Measurements from ENCODE around the gene SLC19A1. TPM values are rescaled to one million over a fixed set of nuclear protein-coding genes. Genes with fewer than 3 reads are reported as not detected.

The SLC19A1 gene
- total RNA-seq, 1 experiment from 2014 or later: 17.9 TPM

DNA sequence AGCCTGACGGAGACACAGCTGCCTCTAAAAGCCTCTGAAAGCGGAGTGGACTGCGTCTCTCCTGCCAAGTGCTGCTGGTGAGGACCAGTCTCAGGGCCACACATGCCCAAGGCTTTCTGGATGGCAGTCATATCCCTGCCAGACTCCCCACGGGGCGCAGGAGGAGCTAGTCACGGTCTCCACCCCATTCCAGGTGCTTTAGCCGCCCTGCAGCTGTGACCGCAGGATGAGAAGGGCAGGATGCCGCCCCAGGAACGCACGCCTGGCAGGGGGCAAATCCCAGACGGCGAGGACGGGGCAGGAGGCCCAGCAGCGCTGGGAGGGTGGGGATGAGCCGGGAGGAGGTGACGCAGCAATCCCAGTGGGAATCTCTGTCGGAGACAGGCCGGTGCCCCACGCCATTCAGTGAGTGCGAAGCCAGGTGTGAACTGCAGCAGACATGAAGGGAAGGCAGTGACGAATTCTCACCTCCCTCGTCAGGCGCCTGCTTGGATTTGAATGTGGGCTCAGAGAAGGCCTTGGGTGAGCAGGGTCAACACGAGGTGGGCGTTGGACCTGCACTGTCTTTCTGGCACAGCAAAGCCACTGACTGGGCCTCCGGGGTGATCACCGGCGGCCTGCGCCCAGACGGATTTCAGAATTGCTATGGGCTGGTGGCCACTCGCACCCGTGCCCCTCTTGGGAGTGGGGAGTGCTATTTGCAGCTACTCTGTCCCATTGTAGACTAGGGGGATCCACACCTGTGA, 38.5 kb upstream of the SLC19A1 start:
- Histone ChIP-seq H3K4me3 (ENCODE audit: insufficient read depth, low read depth, low read length) (no peak overlapping the region), H3K36me3 (replicated peaks; ENCODE audit: control insufficient read depth, insufficient read depth, low read length) (no peaks in the 10 kb centered on the region), H3K27me3 (ENCODE audit: control insufficient read depth, insufficient read depth, low read length) (no peaks in the 10 kb centered on the region)
- peak; percentile 79 for DNase-seq

DNA sequence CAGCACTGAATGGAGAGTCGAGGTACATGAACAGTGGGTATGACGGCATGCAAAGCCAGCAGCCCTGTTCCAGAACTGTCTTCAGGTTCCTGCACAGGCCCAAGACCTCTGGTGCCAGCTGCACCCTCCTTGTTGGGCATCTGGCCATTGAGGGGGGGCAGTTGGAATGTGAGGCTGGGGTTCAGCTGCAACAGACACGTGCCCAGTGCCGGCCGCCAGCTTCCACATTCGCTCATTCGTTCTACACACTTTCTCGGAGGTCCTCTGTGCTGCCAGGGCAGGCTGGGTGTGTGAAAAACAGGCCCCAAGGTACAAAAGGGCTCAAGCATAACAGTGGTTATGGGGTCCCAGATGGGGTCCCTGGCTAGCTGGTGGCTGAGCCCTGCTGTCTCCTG, 37.9 kb upstream of the SLC19A1 start:
- H3K36me3 ChIP-seq (replicated peaks; ENCODE audit: control insufficient read depth, insufficient read depth, low read length): no peaks in the 10 kb centered on the region
- H3K4me3 ChIP-seq (ENCODE audit: insufficient read depth, low read depth, low read length): no peak overlapping the region
- no peak for DNase-seq
- no peaks in the 10 kb centered on the region for H3K27me3 ChIP-seq (ENCODE audit: control insufficient read depth, insufficient read depth, low read length)

DNA sequence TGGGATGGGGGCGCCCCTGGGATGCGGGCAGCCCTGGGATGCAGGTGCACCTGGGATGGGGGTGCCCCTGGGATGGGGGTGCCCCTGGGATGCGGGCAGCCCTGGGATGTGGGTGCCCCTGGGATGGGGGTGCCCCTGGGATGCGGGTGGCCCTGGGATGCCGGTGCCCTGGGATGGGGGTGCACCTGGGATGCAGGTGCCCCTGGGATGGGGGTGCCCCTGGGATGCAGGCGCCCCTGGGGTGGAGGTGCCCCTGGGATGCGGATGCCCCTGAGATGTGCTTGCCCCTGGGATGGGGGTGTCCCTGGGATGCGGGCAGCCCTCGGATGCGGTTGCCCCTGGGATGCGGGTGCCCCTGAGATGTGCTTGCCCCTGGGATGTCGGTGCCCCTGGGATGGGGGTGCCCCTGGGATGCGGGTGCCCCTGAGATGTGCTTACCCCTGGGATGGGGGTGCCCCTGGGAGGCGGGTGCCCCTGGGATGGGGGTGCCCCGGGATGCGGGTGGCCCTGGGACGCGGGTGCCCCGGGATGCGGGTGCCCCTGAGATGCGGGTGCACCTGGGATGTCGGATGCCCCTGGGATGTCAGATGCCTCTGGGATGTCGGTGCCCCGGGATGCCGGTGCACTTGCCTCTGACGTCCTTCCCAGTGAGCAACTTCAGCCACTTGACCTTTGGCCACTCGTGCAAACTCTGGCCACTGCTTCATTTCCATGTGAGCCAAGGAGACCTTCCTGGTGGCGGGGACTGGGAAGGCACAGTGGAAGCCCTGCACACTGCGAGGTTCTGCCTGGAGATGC, 37.3 kb upstream of the SLC19A1 start:
- DNase-seq: peak; percentile 44
- Histone ChIP-seq H3K4me3 (ENCODE audit: insufficient read depth, low read depth, low read length) (no peak overlapping the region), H3K27me3 (ENCODE audit: control insufficient read depth, insufficient read depth, low read length) (no peaks in the 10 kb centered on the region), H3K36me3 (replicated peaks; ENCODE audit: control insufficient read depth, insufficient read depth, low read length) (no peaks in the 10 kb centered on the region)

DNA sequence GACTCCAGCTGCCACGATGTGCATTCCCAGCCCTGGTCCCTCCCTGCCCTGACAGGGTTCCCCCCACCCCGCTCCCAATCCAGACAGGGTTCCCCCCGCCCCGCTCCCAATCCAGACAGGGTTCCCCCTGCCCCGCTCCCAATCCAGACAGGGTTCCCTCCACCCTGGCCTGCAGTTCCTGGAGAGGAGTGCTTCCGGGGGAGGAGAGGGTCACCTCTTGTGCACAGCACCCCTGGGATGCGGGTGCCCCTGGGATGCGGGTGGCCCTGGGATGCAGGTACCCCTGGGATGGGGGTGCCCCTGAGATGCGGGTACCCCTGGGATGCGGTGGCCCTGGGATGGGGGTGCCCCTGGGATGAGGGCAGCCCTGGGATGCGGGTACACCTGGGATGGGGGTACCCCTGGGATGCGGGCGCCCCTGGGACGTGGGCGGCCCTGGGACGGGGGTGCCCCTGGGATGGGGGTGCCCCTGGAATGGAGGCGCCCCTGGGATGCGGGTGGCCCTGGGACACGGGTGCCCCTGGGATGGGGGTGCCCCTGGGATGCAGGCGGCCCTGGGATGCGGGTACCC, 36.7 kb upstream of the SLC19A1 start:
- no peaks in the 10 kb centered on the region for H3K36me3 ChIP-seq (replicated peaks; ENCODE audit: control insufficient read depth, insufficient read depth, low read length)
- no peaks in the 10 kb centered on the region for H3K27me3 ChIP-seq (ENCODE audit: control insufficient read depth, insufficient read depth, low read length)
- H3K4me3 ChIP-seq (ENCODE audit: insufficient read depth, low read depth, low read length): no peak overlapping the region
- DNase-seq: peak; percentile 51

DNA sequence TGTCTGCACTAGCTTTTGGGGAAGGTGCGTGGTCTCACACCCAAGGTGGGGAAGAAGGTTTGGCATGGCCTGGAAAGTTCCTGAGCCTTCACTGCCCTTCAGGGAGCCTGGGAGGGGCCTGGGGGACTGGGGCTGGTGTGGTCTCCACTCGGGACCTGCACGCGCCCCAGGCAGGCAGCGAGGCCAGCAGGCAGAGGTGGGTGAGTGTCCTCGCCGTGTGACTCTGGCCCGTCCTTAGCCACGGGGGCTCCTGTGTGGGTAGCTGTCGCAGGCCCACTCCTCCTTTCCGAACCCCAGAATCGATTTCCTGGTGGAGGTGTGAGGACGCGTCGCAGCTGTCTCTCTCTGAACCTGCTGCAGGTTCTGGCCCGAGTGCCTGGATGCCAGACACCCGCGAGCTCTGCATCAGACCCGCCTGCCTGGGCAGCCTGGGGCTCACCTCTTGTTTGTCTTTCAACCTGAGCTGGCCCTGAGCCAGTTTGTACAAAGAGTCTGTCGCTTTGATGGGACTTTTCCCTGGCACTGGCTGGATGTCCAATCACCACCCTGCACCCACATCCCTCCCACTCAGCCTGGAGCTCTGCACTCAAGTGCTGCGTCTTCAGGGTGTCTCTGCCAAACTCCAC, 36.0 kb upstream of the SLC19A1 start:
- peak; percentile 56 for DNase-seq
- no peak overlapping the region for H3K4me3 ChIP-seq (ENCODE audit: insufficient read depth, low read depth, low read length)

DNA sequence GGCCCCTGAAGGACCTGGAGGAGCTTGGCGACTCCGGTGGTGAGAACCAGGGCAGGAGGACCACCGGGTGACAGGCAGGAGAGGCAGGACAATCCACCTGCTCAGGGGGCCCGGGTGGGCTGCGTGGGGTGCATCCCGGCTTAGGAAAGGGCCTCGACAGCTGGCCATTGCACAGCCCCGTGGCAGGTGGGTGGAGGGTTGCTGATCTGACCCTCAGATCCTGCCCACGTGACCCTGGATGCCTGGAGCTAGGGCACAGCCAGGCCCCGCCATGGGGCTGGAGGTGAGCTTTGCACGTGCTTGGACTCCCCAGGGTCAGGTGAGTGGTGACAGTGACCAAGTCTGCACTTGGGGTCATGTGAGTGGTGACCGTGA, 35.5 kb upstream of the SLC19A1 start:
- peak; percentile 43 for DNase-seq
- H3K36me3 ChIP-seq (replicated peaks; ENCODE audit: control insufficient read depth, insufficient read depth, low read length): no peaks in the 10 kb centered on the region
- H3K27me3 ChIP-seq (ENCODE audit: control insufficient read depth, insufficient read depth, low read length): no peaks in the 10 kb centered on the region
- no peak overlapping the region for H3K4me3 ChIP-seq (ENCODE audit: insufficient read depth, low read depth, low read length)

More for the DNA sequence above, 36.0 kb upstream of the SLC19A1 start:
- Histone ChIP-seq H3K36me3 (replicated peaks; ENCODE audit: control insufficient read depth, insufficient read depth, low read length) (no peaks in the 10 kb centered on the region), H3K27me3 (ENCODE audit: control insufficient read depth, insufficient read depth, low read length) (no peaks in the 10 kb centered on the region)

DNA sequence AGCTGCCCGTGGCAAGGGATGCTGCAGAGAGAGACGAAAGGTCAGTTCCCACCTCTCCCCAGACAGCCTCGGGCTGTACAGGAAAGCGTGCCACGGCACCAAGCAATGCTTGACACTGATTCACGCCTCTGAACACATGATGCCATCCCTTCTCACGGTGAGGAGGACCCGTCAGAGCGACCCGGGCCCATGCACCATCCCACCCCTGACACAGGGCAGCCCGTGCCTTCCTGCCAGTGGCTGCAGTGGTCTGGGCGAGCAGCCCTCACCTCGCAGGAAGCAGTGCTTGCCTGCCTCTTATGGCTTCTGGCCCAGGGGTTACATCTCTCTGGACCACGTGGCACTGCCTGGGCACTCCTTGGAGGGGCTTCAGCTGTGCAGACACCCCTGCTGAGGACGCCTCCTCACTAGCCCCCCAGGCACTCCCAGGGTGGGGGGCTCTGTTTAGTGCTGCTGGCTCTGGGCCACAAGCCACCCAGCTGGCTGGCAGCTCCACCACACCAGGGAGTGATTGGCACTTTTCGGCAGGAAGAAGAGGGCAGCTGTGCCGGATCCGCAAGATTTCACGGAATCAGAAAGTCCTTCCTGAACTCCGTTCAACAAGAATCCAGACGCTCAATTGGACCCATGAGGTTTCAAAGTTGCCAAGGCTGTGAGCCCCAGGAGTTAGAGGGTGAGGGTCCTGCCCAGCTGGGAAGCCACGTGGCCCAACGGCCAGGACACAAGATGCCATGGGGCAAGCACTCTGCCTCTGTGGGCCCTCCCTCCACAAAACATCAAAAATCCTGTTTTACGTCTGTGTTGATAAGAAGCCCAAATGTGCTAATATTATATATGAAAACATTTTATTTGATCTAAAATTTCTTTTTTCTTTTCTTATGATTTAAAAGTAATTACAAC, 34.8 kb upstream of the SLC19A1 start:
- peak; percentile 37 for DNase-seq
- Histone ChIP-seq H3K27me3 (ENCODE audit: control insufficient read depth, insufficient read depth, low read length) (no peaks in the 10 kb centered on the region), H3K4me3 (ENCODE audit: insufficient read depth, low read depth, low read length) (no peak overlapping the region), H3K36me3 (replicated peaks; ENCODE audit: control insufficient read depth, insufficient read depth, low read length) (no peaks in the 10 kb centered on the region)

DNA sequence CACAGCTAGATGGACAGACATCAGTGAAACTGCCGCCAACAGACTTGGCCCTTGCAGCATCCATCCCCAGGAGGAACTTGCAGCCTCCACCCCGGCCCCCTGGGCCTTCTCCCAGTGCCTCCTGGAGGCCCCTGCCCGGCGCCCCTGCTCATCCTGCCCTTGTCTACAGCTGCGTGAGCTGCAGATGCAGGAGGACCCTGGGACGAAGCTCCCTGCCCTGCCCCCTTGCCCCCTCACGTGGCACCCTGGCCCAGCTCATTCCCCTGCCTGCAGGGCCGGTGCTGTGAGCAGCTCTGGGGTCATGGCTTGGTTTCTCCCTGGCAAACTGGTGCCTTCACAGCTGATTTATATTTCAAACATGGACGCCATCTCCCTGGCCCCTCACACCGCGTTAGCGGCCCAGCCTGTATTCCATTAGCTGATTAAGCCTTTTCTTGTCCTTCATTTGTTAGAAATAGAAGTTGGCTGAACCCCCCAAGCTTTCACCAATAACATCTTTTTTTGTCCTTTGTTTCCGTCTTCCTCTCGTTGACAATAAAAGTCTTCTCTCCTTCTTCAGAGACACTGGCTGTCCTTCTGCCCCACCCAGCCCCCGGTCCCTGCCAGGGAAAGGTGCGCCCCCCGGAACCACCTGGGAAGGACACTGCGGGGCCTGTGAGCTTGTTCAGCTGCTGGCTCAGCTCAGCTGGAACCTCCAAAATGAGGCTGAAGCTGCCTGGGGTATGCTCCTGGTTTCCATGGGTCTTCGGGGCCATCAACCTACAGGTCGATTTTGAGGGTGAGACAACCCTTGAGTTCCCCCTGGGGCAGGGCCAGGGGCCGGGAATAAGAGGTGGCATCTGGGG, 34.0 kb upstream of the SLC19A1 start:
- Histone ChIP-seq H3K36me3 (replicated peaks; ENCODE audit: control insufficient read depth, insufficient read depth, low read length) (no peaks in the 10 kb centered on the region), H3K27me3 (ENCODE audit: control insufficient read depth, insufficient read depth, low read length) (no peaks in the 10 kb centered on the region), H3K4me3 (ENCODE audit: insufficient read depth, low read depth, low read length) (no peak overlapping the region)
- no peak for DNase-seq

DNA sequence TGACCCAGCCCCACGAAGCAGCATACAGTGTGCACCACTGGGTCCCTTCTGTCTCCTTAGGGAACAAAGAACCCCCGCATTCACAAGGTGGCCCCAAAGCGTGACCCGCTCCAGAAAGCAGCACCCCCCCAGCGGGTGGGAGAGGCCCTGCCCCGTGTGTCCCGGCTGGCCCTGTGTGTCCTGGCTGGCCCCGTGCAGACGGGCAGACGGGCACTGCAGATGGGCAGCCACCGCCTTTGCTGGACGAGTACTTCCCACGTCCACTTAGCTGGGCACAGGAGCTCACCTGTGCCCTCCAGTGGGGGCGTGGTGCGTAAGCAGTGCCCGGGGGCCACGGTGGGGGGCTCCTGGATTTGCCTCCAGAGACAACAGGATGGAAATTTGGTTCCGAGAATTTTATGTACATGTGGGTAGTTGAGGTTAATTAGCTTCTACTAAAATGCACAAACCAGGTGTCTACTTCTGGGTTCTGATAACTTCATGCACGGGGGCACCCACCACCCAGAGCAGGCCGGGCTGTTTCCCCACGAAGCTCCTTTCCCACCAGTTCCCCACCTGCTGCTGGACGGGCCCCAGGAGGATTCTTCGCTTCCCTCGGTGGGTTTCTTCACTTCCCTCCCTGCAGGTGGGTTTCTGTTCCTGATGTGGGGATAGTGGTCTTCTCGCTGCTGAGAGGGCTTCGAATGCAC, 33.2 kb upstream of the SLC19A1 start:
- peak; percentile 65 for DNase-seq
- H3K36me3 ChIP-seq (replicated peaks; ENCODE audit: control insufficient read depth, insufficient read depth, low read length): no peaks in the 10 kb centered on the region
- H3K4me3 ChIP-seq (ENCODE audit: insufficient read depth, low read depth, low read length): no peak overlapping the region
- H3K27me3 ChIP-seq (ENCODE audit: control insufficient read depth, insufficient read depth, low read length): no peaks in the 10 kb centered on the region

DNA sequence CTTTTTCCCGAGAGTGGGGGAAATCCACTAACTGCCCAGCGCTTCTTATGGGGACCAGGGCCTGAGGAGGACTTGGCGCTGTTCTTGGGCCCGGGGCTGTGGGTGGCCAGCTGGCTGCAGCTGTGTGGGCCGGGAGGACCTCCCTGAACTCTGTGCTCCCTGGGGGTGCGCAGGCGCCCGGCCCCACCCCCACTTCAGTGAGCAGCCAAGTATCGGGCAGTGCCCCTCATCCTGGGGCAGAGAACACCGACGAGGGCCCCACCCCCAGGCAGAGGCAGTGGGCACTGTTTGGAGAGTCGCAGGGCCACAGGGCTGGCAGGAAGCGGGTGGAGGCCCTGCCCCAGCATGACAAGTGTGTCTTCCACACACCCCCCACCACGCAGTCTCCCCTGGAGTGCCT, 32.5 kb upstream of the SLC19A1 start:
- no peak overlapping the region for H3K4me3 ChIP-seq (ENCODE audit: insufficient read depth, low read depth, low read length)
- H3K36me3 ChIP-seq (replicated peaks; ENCODE audit: control insufficient read depth, insufficient read depth, low read length): no peaks in the 10 kb centered on the region
- DNase-seq: peak; percentile 51
- H3K27me3 ChIP-seq (ENCODE audit: control insufficient read depth, insufficient read depth, low read length): no peaks in the 10 kb centered on the region

DNA sequence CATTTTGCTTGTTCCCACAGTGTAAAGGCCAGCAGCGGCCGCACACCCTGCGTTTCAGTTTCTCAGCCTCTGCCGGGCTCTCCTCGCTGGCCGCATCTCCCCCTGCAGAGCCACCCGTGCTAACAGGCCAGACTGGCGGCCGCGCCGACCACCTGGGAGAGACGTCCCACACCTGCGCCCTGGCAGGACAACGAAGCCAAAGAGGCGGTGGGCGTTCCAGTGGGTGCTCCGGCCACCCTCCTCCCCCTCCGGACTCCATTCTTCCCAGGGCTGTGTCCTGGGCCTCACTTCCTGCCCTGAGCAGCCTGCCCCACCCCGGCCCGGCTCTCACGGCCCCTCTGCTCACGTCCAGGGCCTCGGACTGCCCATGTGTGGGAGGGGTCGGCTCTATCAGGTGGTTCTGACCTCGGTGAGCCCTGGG, 31.9 kb upstream of the SLC19A1 start:
- Histone ChIP-seq H3K4me3 (ENCODE audit: insufficient read depth, low read depth, low read length) (no peak overlapping the region), H3K36me3 (replicated peaks; ENCODE audit: control insufficient read depth, insufficient read depth, low read length) (no peaks in the 10 kb centered on the region)

DNA sequence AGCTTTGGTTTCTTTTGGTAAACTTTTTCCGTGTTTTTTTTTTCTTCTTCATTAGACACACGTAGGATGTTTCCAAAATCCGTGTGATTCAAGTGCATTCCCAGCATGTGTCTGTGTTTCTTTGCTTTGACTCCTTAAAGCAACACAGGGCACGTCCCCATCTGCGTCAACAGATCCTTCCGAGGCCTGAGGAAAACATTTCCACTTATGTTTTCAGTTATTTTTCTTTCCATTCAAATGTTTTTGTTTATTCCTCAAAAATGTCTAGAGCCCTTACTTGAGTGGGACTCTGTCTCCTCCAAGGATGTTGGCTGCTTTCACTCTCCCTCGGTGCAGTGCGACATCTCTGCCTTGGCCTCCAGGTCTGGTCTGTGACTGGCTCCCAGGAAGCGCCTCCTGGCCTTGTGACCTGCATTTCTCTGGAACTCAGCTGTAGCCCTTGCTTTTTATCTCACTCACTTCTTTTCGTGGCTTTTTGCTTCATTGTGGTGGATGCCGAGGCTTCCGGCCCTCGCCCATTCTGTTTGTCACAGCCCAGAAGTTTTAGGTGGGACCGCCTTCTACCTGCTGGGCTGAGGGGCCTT, 31.3 kb upstream of the SLC19A1 start:
- no peak overlapping the region for H3K4me3 ChIP-seq (ENCODE audit: insufficient read depth, low read depth, low read length)
- H3K36me3 ChIP-seq (replicated peaks; ENCODE audit: control insufficient read depth, insufficient read depth, low read length): no peaks in the 10 kb centered on the region
- peak; percentile 50 for DNase-seq

More for the DNA sequence above, 31.9 kb upstream of the SLC19A1 start:
- H3K27me3 ChIP-seq (ENCODE audit: control insufficient read depth, insufficient read depth, low read length): no peaks in the 10 kb centered on the region
- peak; percentile 73 for DNase-seq

More for the DNA sequence above, 31.3 kb upstream of the SLC19A1 start:
- H3K27me3 ChIP-seq (ENCODE audit: control insufficient read depth, insufficient read depth, low read length): no peaks in the 10 kb centered on the region

All from H7 (cell line).